Central memory CD8-positive, alpha-beta T cell (primary cell): Measurements from ENCODE around the gene LTBP2.

Source experiments
- ATAC-seq: fragments of 150-1000 bp; cut with Tn5 transposase; replicated peaks from 2 replicates; pipeline ENCODE4 v1.10.0; 2022; ENCODE audit warnings: mild to moderate bottlenecking, moderate FRiP score, moderate number of reproducible peaks; ENCODE audit not compliant: poor library complexity, severe bottlenecking; ENCODE audit errors: extremely low read depth
- DNase-seq, 2 donors: peaks; one replicate each; pipeline ENCODE4 v3.0.0; 2021; ENCODE audit warnings: low spot score in 2 of 2
- H3K27ac Mint-ChIP-seq: one replicate; pipeline ENCODE4 v1.8.0; 2022; ENCODE audit warnings: low read depth, mild to moderate bottlenecking, moderate library complexity, mixed read lengths
- H3K27me3 Mint-ChIP-seq: one replicate; pipeline ENCODE4 v1.8.0; 2022; ENCODE audit warnings: mixed read lengths
- H3K36me3 Mint-ChIP-seq: one replicate; pipeline ENCODE4 v1.8.0; 2022; ENCODE audit warnings: mild to moderate bottlenecking, moderate library complexity, mixed read lengths; ENCODE audit not compliant: insufficient read depth
- H3K4me1 Mint-ChIP-seq: one replicate; pipeline ENCODE4 v1.8.0; 2022; ENCODE audit warnings: mixed read lengths
- H3K4me3 Mint-ChIP-seq: one replicate; pipeline ENCODE4 v1.8.0; 2022; ENCODE audit warnings: mild to moderate bottlenecking, moderate library complexity, mixed read lengths
- H3K9me3 Mint-ChIP-seq: one replicate; pipeline ENCODE4 v1.8.0; 2022; ENCODE audit warnings: mixed read lengths

The LTBP2 gene

GRCh38 chr14:74648601-74649000 lies 36.6 kb upstream of the LTBP2 start:
- Mint-ChIP-seq H3K4me3 (no peak overlapping the region), H3K27ac (no peak overlapping the region)

GRCh38 chr14:74647678-74648461 lies 35.8 kb upstream of the LTBP2 start:
- peaks cover 5% of the 10 kb centered on the region for H3K36me3 Mint-ChIP-seq
- H3K4me3 Mint-ChIP-seq: no peak overlapping the region
- no peaks in the 10 kb centered on the region for H3K9me3 Mint-ChIP-seq
- DNase-seq: no peak
- no peak for ATAC-seq
- H3K27me3 Mint-ChIP-seq: no peaks in the 10 kb centered on the region
- no peak overlapping the region for H3K27ac Mint-ChIP-seq
- peaks cover 17% of the 10 kb centered on the region for H3K4me1 Mint-ChIP-seq

More at GRCh38 chr14:74648601-74649000, 36.6 kb upstream of the LTBP2 start:
- Mint-ChIP-seq H3K4me1 (peaks cover 17% of the 10 kb centered on the region), H3K36me3 (peaks cover 5% of the 10 kb centered on the region), H3K9me3 (no peaks in the 10 kb centered on the region), H3K27me3 (no peaks in the 10 kb centered on the region)
- ATAC-seq (no peak), DNase-seq (no peak)

GRCh38 chr14:74647061-74647677 lies 35.1 kb upstream of the LTBP2 start:
- Mint-ChIP-seq H3K4me1 (peaks cover 17% of the 10 kb centered on the region), H3K4me3 (no peak overlapping the region), H3K9me3 (no peaks in the 10 kb centered on the region), H3K36me3 (peaks cover 5% of the 10 kb centered on the region), H3K27me3 (no peaks in the 10 kb centered on the region), H3K27ac (no peak overlapping the region)
- ATAC-seq (no peak), DNase-seq (no peak)

GRCh38 chr14:74645756-74646470 lies 33.9 kb upstream of the LTBP2 start:
- no peaks in the 10 kb centered on the region for H3K27me3 Mint-ChIP-seq
- H3K4me1 Mint-ChIP-seq: peaks cover 6% of the 10 kb centered on the region
- H3K4me3 Mint-ChIP-seq: no peak overlapping the region
- ATAC-seq (no peak), DNase-seq (no peak)
- H3K27ac Mint-ChIP-seq: peak overlapping the region; percentile 61
- H3K9me3 Mint-ChIP-seq: no peaks in the 10 kb centered on the region
- peaks cover 5% of the 10 kb centered on the region for H3K36me3 Mint-ChIP-seq

GRCh38 chr14:74645244-74645643 lies 33.2 kb upstream of the LTBP2 start:
- H3K36me3 Mint-ChIP-seq: peaks cover 5% of the 10 kb centered on the region
- no peak for DNase-seq
- no peak for ATAC-seq
- H3K4me1 Mint-ChIP-seq: no peaks in the 10 kb centered on the region
- no peak overlapping the region for H3K4me3 Mint-ChIP-seq
- H3K27ac Mint-ChIP-seq: no peak overlapping the region
- H3K27me3 Mint-ChIP-seq: no peaks in the 10 kb centered on the region
- H3K9me3 Mint-ChIP-seq: no peaks in the 10 kb centered on the region

GRCh38 chr14:74641601-74642391 lies 29.8 kb upstream of the LTBP2 start:
- Mint-ChIP-seq H3K27me3 (no peaks in the 10 kb centered on the region), H3K4me3 (no peak overlapping the region), H3K9me3 (no peaks in the 10 kb centered on the region), H3K4me1 (peaks cover 6% of the 10 kb centered on the region), H3K27ac (no peak overlapping the region), H3K36me3 (no peaks in the 10 kb centered on the region)
- ATAC-seq: no peak
- no peak for DNase-seq

- Mint-ChIP-seq H3K36me3 (no peaks in the 10 kb centered on the region), H3K9me3 (no peaks in the 10 kb centered on the region), H3K27ac (no peak overlapping the region), H3K27me3 (no peaks in the 10 kb centered on the region), H3K4me3 (no peak overlapping the region), H3K4me1 (peaks cover 6% of the 10 kb centered on the region)
- DNase-seq (no peak), ATAC-seq (no peak)
Measured at GRCh38 chr14:74638966-74639365, 26.9 kb upstream of the LTBP2 start.

GRCh38 chr14:74638066-74638465 lies 26.0 kb upstream of the LTBP2 start:
- Mint-ChIP-seq H3K9me3 (no peaks in the 10 kb centered on the region), H3K4me3 (no peak overlapping the region), H3K36me3 (no peaks in the 10 kb centered on the region), H3K27me3 (no peaks in the 10 kb centered on the region), H3K4me1 (peaks cover 6% of the 10 kb centered on the region), H3K27ac (no peak overlapping the region)
- DNase-seq: no peak
- no peak for ATAC-seq

GRCh38 chr14:74637178-74637550 lies 25.1 kb upstream of the LTBP2 start:
- no peak overlapping the region for H3K4me3 Mint-ChIP-seq
- no peak overlapping the region for H3K27ac Mint-ChIP-seq
- peaks cover 6% of the 10 kb centered on the region for H3K4me1 Mint-ChIP-seq
- DNase-seq (no peak), ATAC-seq (no peak)
- no peaks in the 10 kb centered on the region for H3K9me3 Mint-ChIP-seq
- H3K36me3 Mint-ChIP-seq: no peaks in the 10 kb centered on the region
- H3K27me3 Mint-ChIP-seq: no peaks in the 10 kb centered on the region

GRCh38 chr14:74636424-74637177 lies 24.6 kb upstream of the LTBP2 start:
- Mint-ChIP-seq H3K27ac (no peak overlapping the region), H3K36me3 (no peaks in the 10 kb centered on the region), H3K4me3 (no peak overlapping the region), H3K27me3 (no peaks in the 10 kb centered on the region), H3K4me1 (peaks cover 6% of the 10 kb centered on the region), H3K9me3 (no peaks in the 10 kb centered on the region)
- DNase-seq (no peak), ATAC-seq (no peak)

- DNase-seq (no peak), ATAC-seq (no peak)
- no peak overlapping the region for H3K27ac Mint-ChIP-seq
- H3K27me3 Mint-ChIP-seq: no peaks in the 10 kb centered on the region
- H3K4me3 Mint-ChIP-seq: no peak overlapping the region
- H3K4me1 Mint-ChIP-seq: peaks cover 6% of the 10 kb centered on the region
- H3K36me3 Mint-ChIP-seq: no peaks in the 10 kb centered on the region
- no peaks in the 10 kb centered on the region for H3K9me3 Mint-ChIP-seq
Measured at GRCh38 chr14:74635847-74636246, 23.8 kb upstream of the LTBP2 start.

- no peaks in the 10 kb centered on the region for H3K27me3 Mint-ChIP-seq
- H3K9me3 Mint-ChIP-seq: no peaks in the 10 kb centered on the region
- H3K27ac Mint-ChIP-seq: no peak overlapping the region
- peaks cover 6% of the 10 kb centered on the region for H3K4me1 Mint-ChIP-seq
- no peak for DNase-seq
- H3K36me3 Mint-ChIP-seq: no peaks in the 10 kb centered on the region
- no peak for ATAC-seq
- H3K4me3 Mint-ChIP-seq: no peak overlapping the region
Measured at GRCh38 chr14:74634964-74635363, 22.9 kb upstream of the LTBP2 start.
